G401.6 (cell line): Measurements from ENCODE around the gene TFEB.

ENCODE experiments used
- FAIRE-seq: peaks from 2 replicates; lab custom pipeline; 2012; peaks lifted over from hg19 to GRCh38; lab: Jason Lieb, UNC

TFEB gene

GRCh38 chr6:41722969-41723529 lies 12.4 kb downstream of the TFEB start:
- FAIRE-seq, result no peak

- FAIRE-seq, result no peak
Measured at GRCh38 chr6:41721414-41721813, 14.0 kb downstream of the TFEB start.

GRCh38 chr6:41720783-41721182 lies 14.6 kb downstream of the TFEB start:
- no peak for FAIRE-seq

- no peak for FAIRE-seq
Measured at GRCh38 chr6:41720262-41720620, 15.2 kb downstream of the TFEB start.

- FAIRE-seq, result no peak
Measured at GRCh38 chr6:41719436-41720261, 15.8 kb downstream of the TFEB start.

GRCh38 chr6:41718828-41719227 lies 16.6 kb downstream of the TFEB start:
- FAIRE-seq, result no peak

- no peak for FAIRE-seq
Measured at GRCh38 chr6:41717392-41717736, 18.0 kb downstream of the TFEB start.

GRCh38 chr6:41716516-41717391 lies 18.7 kb downstream of the TFEB start:
- FAIRE-seq, result no peak

- FAIRE-seq, result no peak
Measured at GRCh38 chr6:41715795-41716515, 19.5 kb downstream of the TFEB start.

- FAIRE-seq, result no peak
Measured at GRCh38 chr6:41714556-41715273, 20.7 kb downstream of the TFEB start.

GRCh38 chr6:41713650-41714291 lies 21.6 kb downstream of the TFEB start:
- FAIRE-seq, result no peak

GRCh38 chr6:41713159-41713649 lies 22.2 kb downstream of the TFEB start:
- no peak for FAIRE-seq

GRCh38 chr6:41712651-41713103 lies 22.7 kb downstream of the TFEB start:
- no peak for FAIRE-seq

GRCh38 chr6:41711323-41712038 lies 23.9 kb downstream of the TFEB start:
- no peak for FAIRE-seq

GRCh38 chr6:41709375-41709774 lies 26.0 kb downstream of the TFEB start:
- FAIRE-seq, result no peak

- FAIRE-seq, result no peak
Measured at GRCh38 chr6:41708856-41709255, 26.6 kb downstream of the TFEB start.

GRCh38 chr6:41707565-41708200 lies 27.7 kb downstream of the TFEB start:
- no peak for FAIRE-seq

- FAIRE-seq, result no peak
Measured at GRCh38 chr6:41706876-41707564, 28.4 kb downstream of the TFEB start.
